Gastrocnemius medialis (tissue), 4 donors: ENCODE measurements around the gene PTPRE.

Experiments
- CTCF ChIP-seq, 5 experiments: fragments of 450-650 bp in 3 of 5; fragments of 200-600 bp in 2 of 5; sonication (generic) in 2 of 5; IDR thresholded peaks in 4 of 5; conservative IDR thresholded peaks in 1 of 5; 1 replicate in 4 of 5; 2 replicates in 1 of 5; pipeline ENCODE4 v1.5.1; 2016 to 2019; ENCODE audit warnings: antibody characterized with exemption in 5 of 5, mild to moderate bottlenecking in 3 of 5, moderate library complexity in 3 of 5
- POLR2A ChIP-seq, 2 donors: fragments of 450-650 bp; IDR thresholded peaks; one replicate each; pipeline ENCODE4 v1.6.1; 2017; ENCODE audit warnings: antibody characterized with exemption in 2 of 2, mild to moderate bottlenecking in 2 of 2, moderate library complexity in 2 of 2

DNA sequence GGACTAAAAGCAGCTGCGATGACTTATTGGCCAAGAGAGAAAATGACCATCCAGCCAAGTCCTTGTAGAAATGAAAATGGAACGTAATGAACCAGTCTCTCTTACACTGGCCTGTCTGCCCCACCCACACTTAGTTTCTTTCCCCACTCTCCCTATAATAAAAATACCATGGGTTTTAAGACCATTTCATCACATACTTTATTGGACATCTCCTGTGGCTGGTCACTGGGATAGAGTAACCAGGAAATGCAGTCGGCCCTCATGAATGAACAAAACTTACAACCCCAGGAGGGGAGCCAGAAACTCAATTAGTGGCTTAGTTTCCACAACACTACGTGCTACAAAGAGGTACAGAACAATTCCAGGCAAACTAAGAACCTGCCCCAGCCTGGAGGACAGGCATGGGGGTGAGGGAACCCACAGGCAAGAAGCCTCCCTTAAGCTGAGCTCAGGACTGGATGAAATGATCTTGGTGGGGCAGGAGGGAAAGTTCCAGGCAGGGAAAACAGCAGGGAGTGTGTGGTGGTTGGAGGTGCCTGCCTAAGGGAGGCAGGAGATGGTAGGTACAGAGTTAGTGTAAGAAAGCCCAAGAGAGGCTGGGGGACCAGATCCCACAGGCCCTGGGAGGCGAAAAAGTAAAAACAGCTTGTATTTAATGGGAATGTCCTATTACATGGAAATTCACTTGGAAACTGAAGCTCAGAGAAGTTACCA, 189.7 kb downstream of the PTPRE start:
- TF ChIP-seq CTCF (IDR thresholded peaks at IDR 0.05 in 4 of 5, conservative IDR thresholded peaks at IDR 0.05 in 1 of 5) (no peak), POLR2A (IDR thresholded peaks at IDR 0.05) (no peak)
